Measurements from ENCODE around the gene SH3PXD2B. TPM values are rescaled to one million over a fixed set of nuclear protein-coding genes. Genes with fewer than 3 reads are reported as not detected.
A peak's percentile ranks its signal among the peaks of the same experiment; 100 is the strongest.

Gene SH3PXD2B
- total RNA-seq, 2 experiments from 2014 or later, result 0.21 to 0.23 TPM

GRCh38 chr5:172396220-172396619 lies 58.1 kb downstream of the SH3PXD2B start:
- POLR2A ChIA-PET, result interaction anchor here (0.7 kb wide), 1 partner anchor 751 kb away, joined by 4 read pairs; no protein-coding TSS in a partner anchor
- no peak overlapping the region for H3K27ac Mint-ChIP-seq
- H3K4me3 Mint-ChIP-seq, result no peak overlapping the region
- DNase-seq (no peak), ATAC-seq (no peak)
- peaks cover 10% of the 10 kb centered on the region for H3K9me3 Mint-ChIP-seq (ENCODE audit: insufficient read depth)
- CTCF ChIA-PET, result no interaction called here
- H3K36me3 Mint-ChIP-seq (ENCODE audit: low read depth), result no peaks in the 10 kb centered on the region
- peaks cover 18% of the 10 kb centered on the region for H3K27me3 Mint-ChIP-seq (ENCODE audit: low read depth)
- peaks cover 11% of the 10 kb centered on the region for H3K4me1 Mint-ChIP-seq (ENCODE audit: low read depth)

GRCh38 chr5:172395483-172395882 lies 58.8 kb downstream of the SH3PXD2B start:
- Mint-ChIP-seq H3K9me3 (ENCODE audit: insufficient read depth) (peaks cover 10% of the 10 kb centered on the region), H3K27ac (peak overlapping the region; percentile 2), H3K27me3 (ENCODE audit: low read depth) (peaks cover 12% of the 10 kb centered on the region), H3K36me3 (ENCODE audit: low read depth) (no peaks in the 10 kb centered on the region), H3K4me1 (ENCODE audit: low read depth) (peaks cover 11% of the 10 kb centered on the region), H3K4me3 (no peak overlapping the region)
- POLR2A ChIA-PET, result no interaction called here
- DNase-seq (no peak), ATAC-seq (no peak)
- CTCF ChIA-PET, result no interaction called here

GRCh38 chr5:172389578-172390112 lies 64.7 kb downstream of the SH3PXD2B start:
- ATAC-seq (no peak), DNase-seq (no peak)
- no peaks in the 10 kb centered on the region for H3K9me3 Mint-ChIP-seq (ENCODE audit: insufficient read depth)
- no peaks in the 10 kb centered on the region for H3K36me3 Mint-ChIP-seq (ENCODE audit: low read depth)
- no peak overlapping the region for H3K4me3 Mint-ChIP-seq
- peaks cover 9% of the 10 kb centered on the region for H3K27me3 Mint-ChIP-seq (ENCODE audit: low read depth)
- CTCF ChIA-PET, result interaction anchor here (0.9 kb wide), 1 partner anchor 21 kb away, joined by 3 read pairs; no protein-coding TSS in a partner anchor
- no peaks in the 10 kb centered on the region for H3K4me1 Mint-ChIP-seq (ENCODE audit: low read depth)
- no peak overlapping the region for H3K27ac Mint-ChIP-seq
- POLR2A ChIA-PET, result no interaction called here

- POLR2A ChIA-PET, result no interaction called here
Measured at GRCh38 chr5:172388246-172388733, 66.0 kb downstream of the SH3PXD2B start.

GRCh38 chr5:172385707-172386106 lies 68.6 kb downstream of the SH3PXD2B start:
- Mint-ChIP-seq H3K27me3 (ENCODE audit: low read depth) (peaks cover 9% of the 10 kb centered on the region), H3K4me1 (ENCODE audit: low read depth) (no peaks in the 10 kb centered on the region), H3K36me3 (ENCODE audit: low read depth) (no peaks in the 10 kb centered on the region), H3K4me3 (no peak overlapping the region), H3K9me3 (ENCODE audit: insufficient read depth) (no peaks in the 10 kb centered on the region), H3K27ac (no peak overlapping the region)
- POLR2A ChIA-PET, result no interaction called here
- ATAC-seq (no peak), DNase-seq (no peak)
- CTCF ChIA-PET, result no interaction called here

More at GRCh38 chr5:172388246-172388733, 66.0 kb downstream of the SH3PXD2B start:
- Mint-ChIP-seq H3K27ac (no peak overlapping the region), H3K9me3 (ENCODE audit: insufficient read depth) (no peaks in the 10 kb centered on the region), H3K4me1 (ENCODE audit: low read depth) (no peaks in the 10 kb centered on the region), H3K36me3 (ENCODE audit: low read depth) (no peaks in the 10 kb centered on the region), H3K4me3 (no peak overlapping the region), H3K27me3 (ENCODE audit: low read depth) (peaks cover 9% of the 10 kb centered on the region)
- no peak for DNase-seq
- CTCF ChIA-PET, result no interaction called here
- ATAC-seq, result no peak

GRCh38 chr5:172385010-172385563 lies 69.2 kb downstream of the SH3PXD2B start:
- H3K36me3 Mint-ChIP-seq (ENCODE audit: low read depth), result no peaks in the 10 kb centered on the region
- ATAC-seq (no peak), DNase-seq (no peak)
- H3K9me3 Mint-ChIP-seq (ENCODE audit: insufficient read depth), result no peaks in the 10 kb centered on the region
- POLR2A ChIA-PET, result no interaction called here
- no peak overlapping the region for H3K4me3 Mint-ChIP-seq
- H3K27ac Mint-ChIP-seq, result no peak overlapping the region
- peaks cover 8% of the 10 kb centered on the region for H3K27me3 Mint-ChIP-seq (ENCODE audit: low read depth)
- CTCF ChIA-PET, result no interaction called here
- no peaks in the 10 kb centered on the region for H3K4me1 Mint-ChIP-seq (ENCODE audit: low read depth)

- ATAC-seq, result no peak
- DNase-seq, result no peak
- Mint-ChIP-seq H3K36me3 (ENCODE audit: low read depth) (no peaks in the 10 kb centered on the region), H3K27me3 (ENCODE audit: low read depth) (peaks cover 6% of the 10 kb centered on the region), H3K27ac (no peak overlapping the region), H3K9me3 (ENCODE audit: insufficient read depth) (no peaks in the 10 kb centered on the region), H3K4me1 (ENCODE audit: low read depth) (peaks cover 2% of the 10 kb centered on the region), H3K4me3 (no peak overlapping the region)
- ChIA-PET CTCF (no interaction called here), POLR2A (no interaction called here)
Measured at GRCh38 chr5:172383191-172383802, 71.0 kb downstream of the SH3PXD2B start.

- Mint-ChIP-seq H3K27ac (no peak overlapping the region), H3K4me3 (no peak overlapping the region)
Measured at GRCh38 chr5:172380987-172381643, 73.2 kb downstream of the SH3PXD2B start.

GRCh38 chr5:172380301-172380986 lies 73.9 kb downstream of the SH3PXD2B start:
- POLR2A ChIA-PET, result no interaction called here
- H3K36me3 Mint-ChIP-seq (ENCODE audit: low read depth), result no peaks in the 10 kb centered on the region
- DNase-seq (no peak), ATAC-seq (no peak)
- CTCF ChIA-PET, result no interaction called here
- H3K27me3 Mint-ChIP-seq (ENCODE audit: low read depth), result no peaks in the 10 kb centered on the region
- no peak overlapping the region for H3K4me3 Mint-ChIP-seq
- no peak overlapping the region for H3K27ac Mint-ChIP-seq
- peaks cover 14% of the 10 kb centered on the region for H3K4me1 Mint-ChIP-seq (ENCODE audit: low read depth)
- H3K9me3 Mint-ChIP-seq (ENCODE audit: insufficient read depth), result no peaks in the 10 kb centered on the region

More at GRCh38 chr5:172380987-172381643, 73.2 kb downstream of the SH3PXD2B start:
- Mint-ChIP-seq H3K4me1 (ENCODE audit: low read depth) (peaks cover 14% of the 10 kb centered on the region), H3K27me3 (ENCODE audit: low read depth) (no peaks in the 10 kb centered on the region), H3K36me3 (ENCODE audit: low read depth) (no peaks in the 10 kb centered on the region), H3K9me3 (ENCODE audit: insufficient read depth) (no peaks in the 10 kb centered on the region)
- POLR2A ChIA-PET, result no interaction called here
- CTCF ChIA-PET, result no interaction called here
- no peak for ATAC-seq
- DNase-seq, result no peak

- H3K9me3 Mint-ChIP-seq (ENCODE audit: insufficient read depth), result no peaks in the 10 kb centered on the region
- no peaks in the 10 kb centered on the region for H3K36me3 Mint-ChIP-seq (ENCODE audit: low read depth)
- no peak for DNase-seq
- H3K27me3 Mint-ChIP-seq (ENCODE audit: low read depth), result no peaks in the 10 kb centered on the region
- ChIA-PET POLR2A (no interaction called here), CTCF (no interaction called here)
- H3K4me1 Mint-ChIP-seq (ENCODE audit: low read depth), result peaks cover 14% of the 10 kb centered on the region
- no peak overlapping the region for H3K27ac Mint-ChIP-seq
- no peak overlapping the region for H3K4me3 Mint-ChIP-seq
- no peak for ATAC-seq
Measured at GRCh38 chr5:172379481-172379880, 74.8 kb downstream of the SH3PXD2B start.

GRCh38 chr5:172377856-172378255 lies 76.5 kb downstream of the SH3PXD2B start:
- ChIA-PET CTCF (no interaction called here), POLR2A (no interaction called here)
- H3K27me3 Mint-ChIP-seq (ENCODE audit: low read depth), result peaks cover 3% of the 10 kb centered on the region
- peak; percentile 29 for DNase-seq
- ATAC-seq, result peak; percentile 65
- peaks cover 14% of the 10 kb centered on the region for H3K4me1 Mint-ChIP-seq (ENCODE audit: low read depth)
- H3K9me3 Mint-ChIP-seq (ENCODE audit: insufficient read depth), result no peaks in the 10 kb centered on the region
- no peak overlapping the region for H3K4me3 Mint-ChIP-seq
- H3K36me3 Mint-ChIP-seq (ENCODE audit: low read depth), result no peaks in the 10 kb centered on the region
- H3K27ac Mint-ChIP-seq, result no peak overlapping the region

GRCh38 chr5:172377438-172377837 lies 76.9 kb downstream of the SH3PXD2B start:
- Mint-ChIP-seq H3K4me1 (ENCODE audit: low read depth) (peaks cover 14% of the 10 kb centered on the region), H3K4me3 (no peak overlapping the region), H3K36me3 (ENCODE audit: low read depth) (no peaks in the 10 kb centered on the region), H3K9me3 (ENCODE audit: insufficient read depth) (no peaks in the 10 kb centered on the region), H3K27ac (no peak overlapping the region), H3K27me3 (ENCODE audit: low read depth) (peaks cover 3% of the 10 kb centered on the region)
- no peak for DNase-seq
- no peak for ATAC-seq
- CTCF ChIA-PET, result no interaction called here
- POLR2A ChIA-PET, result no interaction called here

All from activated CD8-positive, alpha-beta T cell treated with anti-CD3 and anti-CD28 coated beads, Interleukin-2, amount 10 ng/mL, durations not matched to agents 7 days and 5 days (primary cell).